ENCODE results near the gene BIRC3. TPM values are rescaled to one million over a fixed set of nuclear protein-coding genes. Genes with fewer than 3 reads are reported as not detected.
A peak's percentile ranks its signal among the peaks of the same experiment; 100 is the strongest.

The BIRC3 gene
- total and polyA plus RNA-seq, 8 donors, result 0.58 to 137 (median 44.8) TPM

- no peaks in the 10 kb centered on the region for H3K27me3 ChIP-seq
- TF ChIP-seq EP300 (IDR thresholded peaks at IDR 0.05) (no peak), CTCF (IDR thresholded peaks at IDR 0.05) (no peak), POLR2A (IDR thresholded peaks at IDR 0.05) (no peak), POLR2AphosphoS5 (IDR thresholded peaks at IDR 0.05) (no peak)
- DNase-seq, result no peak
- no peak overlapping the region for H3K4me3 ChIP-seq
- intact Hi-C loops (cut with DNase I; ENCODE audit: low total_unique reads), result no loop called here
- H3K9me3 ChIP-seq, result no peaks in the 10 kb centered on the region
- peaks cover 0 to 28% (median 14%) of the 10 kb centered on the region in 4 donors for H3K4me1 ChIP-seq
- no peak overlapping the region for H3K27ac ChIP-seq
- peaks cover 10 to 66% (median 60%) of the 10 kb centered on the region in 4 donors for H3K36me3 ChIP-seq
These were observed 61.5 kb downstream of the BIRC3 start for GRCh38 chr11:102378818-102379217.

- intact Hi-C loops (cut with DNase I; ENCODE audit: low total_unique reads), result no loop called here
- no peak for TF ChIP-seq CTCF (IDR thresholded peaks at IDR 0.05)
- no peak for TF ChIP-seq POLR2A (IDR thresholded peaks at IDR 0.05)
- no peak for TF ChIP-seq POLR2AphosphoS5 (IDR thresholded peaks at IDR 0.05)
- no peak for TF ChIP-seq EP300 (IDR thresholded peaks at IDR 0.05)
- H3K27ac ChIP-seq, result no peak overlapping the region
- H3K36me3 ChIP-seq, result peaks cover 10 to 84% (median 70%) of the 10 kb centered on the region in 4 donors
- 70 to 88% (median 78%) methylated on average over 3 of the region's 3 CpGs for WGBS, 5 donors
- H3K27me3 ChIP-seq, result no peaks in the 10 kb centered on the region
- no peak overlapping the region for H3K4me3 ChIP-seq
- H3K4me1 ChIP-seq, result peaks cover 0 to 30% (median 17%) of the 10 kb centered on the region in 4 donors
- no peaks in the 10 kb centered on the region for H3K9me3 ChIP-seq
- no peak for DNase-seq
These were observed 65.1 kb downstream of the BIRC3 start for GRCh38 chr11:102382384-102382783.

- DNase-seq, result no peak
- Histone ChIP-seq H3K9me3 (no peaks in the 10 kb centered on the region), H3K4me3 (no peak overlapping the region), H3K27me3 (no peaks in the 10 kb centered on the region), H3K4me1 (peaks cover 0 to 30% (median 17%) of the 10 kb centered on the region in 4 donors), H3K27ac (no peak overlapping the region), H3K36me3 (peaks cover 10 to 82% (median 68%) of the 10 kb centered on the region in 4 donors)
- intact Hi-C loops (cut with DNase I; ENCODE audit: low total_unique reads), result no loop called here
- WGBS, 5 donors, result 69 to 81% (median 71%) methylated on average over 3 of the region's 3 CpGs
- TF ChIP-seq EP300 (IDR thresholded peaks at IDR 0.05) (no peak), POLR2A (IDR thresholded peaks at IDR 0.05) (no peak), POLR2AphosphoS5 (IDR thresholded peaks at IDR 0.05) (no peak), CTCF (IDR thresholded peaks at IDR 0.05) (no peak)
These were observed 66.6 kb downstream of the BIRC3 start for GRCh38 chr11:102383839-102384238.

- intact Hi-C loops (cut with DNase I; ENCODE audit: low total_unique reads), result no loop called here
- peaks cover 10 to 82% (median 68%) of the 10 kb centered on the region in 4 donors for H3K36me3 ChIP-seq
These were observed 67.3 kb downstream of the BIRC3 start for GRCh38 chr11:102384419-102385079.

More at GRCh38 chr11:102384419-102385079, 67.3 kb downstream of the BIRC3 start:
- Histone ChIP-seq H3K4me3 (no peak overlapping the region), H3K27me3 (no peaks in the 10 kb centered on the region), H3K4me1 (peaks cover 0 to 30% (median 17%) of the 10 kb centered on the region in 4 donors), H3K9me3 (no peaks in the 10 kb centered on the region), H3K27ac (no peak overlapping the region)
- 76 to 81% (median 78%) methylated on average over 11 to 15 of the region's 15 CpGs for WGBS, 5 donors
- TF ChIP-seq EP300 (IDR thresholded peaks at IDR 0.05) (no peak), POLR2A (IDR thresholded peaks at IDR 0.05) (no peak), CTCF (IDR thresholded peaks at IDR 0.05) (no peak), POLR2AphosphoS5 (IDR thresholded peaks at IDR 0.05) (no peak)
- DNase-seq, result peak in 1 of 2 donors; percentile 30

All from stomach (tissue), 9 donors.